GM12878 (cell line): ENCODE measurements around the gene AGAP9.
"Not testable (repeated sequence)": the region's sequence is repeated elsewhere in the genome, so short reads cannot be mapped to it uniquely, and the experiment has no call there.

Experiments
- CTCF ChIP-seq, 3 experiments: IDR thresholded peaks in 2 of 3; conservative IDR thresholded peaks in 1 of 3; 2 replicates each; pipeline ENCODE4 v1.5.1; 2011; ENCODE audit warnings: low read depth in 3 of 3, low read length in 3 of 3, mild to moderate bottlenecking in 3 of 3, control low read depth in 2 of 3, moderate library complexity in 2 of 3, inconsistent platforms in 1 of 3, mixed read lengths in 1 of 3; ENCODE audit not compliant: control insufficient read depth in 2 of 3, insufficient read depth in 1 of 3; ENCODE audit errors: extremely low read depth in 1 of 3
- ELK1 ChIP-seq: IDR thresholded peaks from 2 replicates; pipeline ENCODE4 v1.6.1; 2012; ENCODE audit warnings: low read depth, low read length, improper control_type of control experiment
- ETV6 ChIP-seq, 2 experiments: fragments of 450-650 bp in 1 of 2; IDR thresholded peaks in 1 of 2; conservative IDR thresholded peaks in 1 of 2; 2 replicates each; pipeline ENCODE4 v1.6.1; 2014; ENCODE audit warnings: antibody characterized with exemption in 1 of 2, borderline replicate concordance in 1 of 2, low read depth in 1 of 2, mild to moderate bottlenecking in 1 of 2, moderate library complexity in 1 of 2
- EZH2 ChIP-seq: IDR thresholded peaks from 2 replicates; pipeline ENCODE4 v1.6.1; 2012; ENCODE audit warnings: low read depth, mild to moderate bottlenecking, control low read depth, inconsistent platforms, low read length, borderline replicate concordance; ENCODE audit not compliant: control insufficient read depth
- MEF2A ChIP-seq: IDR thresholded peaks from 2 replicates; pipeline ENCODE4 v1.6.1; 2011; ENCODE audit warnings: low read depth, mild to moderate bottlenecking, low read length, moderate library complexity; ENCODE audit not compliant: insufficient read depth
- NKRF ChIP-seq: fragments of 450-650 bp; conservative IDR thresholded peaks from 2 replicates; pipeline ENCODE4 v1.6.1; 2017; ENCODE audit warnings: mild to moderate bottlenecking, moderate library complexity
- POLR2A ChIP-seq: IDR thresholded peaks from 2 replicates; pipeline ENCODE4 v1.6.1; 2011; ENCODE audit warnings: low read depth, mild to moderate bottlenecking, low read length
- POLR2AphosphoS2 ChIP-seq: IDR thresholded peaks from 2 replicates; pipeline ENCODE4 v1.6.1; 2011; ENCODE audit warnings: low read depth, mild to moderate bottlenecking, low read length, improper control_type of control experiment, moderate library complexity
- RAD21 ChIP-seq: IDR thresholded peaks from 2 replicates; pipeline ENCODE4 v1.6.1; 2011; ENCODE audit warnings: mild to moderate bottlenecking, low read depth, low read length, moderate library complexity; ENCODE audit not compliant: insufficient read depth
- RFX5 ChIP-seq: IDR thresholded peaks from 2 replicates; pipeline ENCODE4 v1.6.1; 2011; ENCODE audit warnings: low read depth, low read length, improper control_type of control experiment
- SMC3 ChIP-seq: IDR thresholded peaks from 2 replicates; pipeline ENCODE4 v1.6.1; 2011; ENCODE audit warnings: low read length, improper control_type of control experiment, borderline replicate concordance
- SP1 ChIP-seq: IDR thresholded peaks from one replicate; pipeline ENCODE4 v1.6.1; 2011; ENCODE audit warnings: low read depth, low read length

- TF ChIP-seq SMC3; POLR2AphosphoS2; ETV6 (conservative IDR thresholded peaks at IDR 0.05 in 1 of 2, IDR thresholded peaks at IDR 0.05 in 1 of 2; ENCODE audit: borderline replicate concordance in 1 of 2, low read depth in 1 of 2); MEF2A; EZH2; ELK1; CTCF (IDR thresholded peaks at IDR 0.05 in 2 of 3, conservative IDR thresholded peaks at IDR 0.05 in 1 of 3; ENCODE audit: control insufficient read depth in 2 of 3, extremely low read depth in 1 of 3, insufficient read depth in 1 of 3, low read depth in 3 of 3, low read length in 3 of 3); POLR2A; NKRF; SP1; RAD21; RFX5: not testable (repeated sequence)
These were observed 48.3 kb downstream of the AGAP9 start for GRCh38 chr10:47475101-47475500.
